HG03460 (cell line): Measurements from ENCODE around the gene CTIF.
"Not testable (repeated sequence)": the region's sequence is repeated elsewhere in the genome, so short reads cannot be mapped to it uniquely, and the experiment has no call there.

Experiments used
- ATAC-seq: cut with Tn5 transposase; IDR thresholded peaks from one replicate; pipeline ENCODE4 v1.9.1; 2021; ENCODE audit not compliant: unreplicated experiment

Gene CTIF

DNA sequence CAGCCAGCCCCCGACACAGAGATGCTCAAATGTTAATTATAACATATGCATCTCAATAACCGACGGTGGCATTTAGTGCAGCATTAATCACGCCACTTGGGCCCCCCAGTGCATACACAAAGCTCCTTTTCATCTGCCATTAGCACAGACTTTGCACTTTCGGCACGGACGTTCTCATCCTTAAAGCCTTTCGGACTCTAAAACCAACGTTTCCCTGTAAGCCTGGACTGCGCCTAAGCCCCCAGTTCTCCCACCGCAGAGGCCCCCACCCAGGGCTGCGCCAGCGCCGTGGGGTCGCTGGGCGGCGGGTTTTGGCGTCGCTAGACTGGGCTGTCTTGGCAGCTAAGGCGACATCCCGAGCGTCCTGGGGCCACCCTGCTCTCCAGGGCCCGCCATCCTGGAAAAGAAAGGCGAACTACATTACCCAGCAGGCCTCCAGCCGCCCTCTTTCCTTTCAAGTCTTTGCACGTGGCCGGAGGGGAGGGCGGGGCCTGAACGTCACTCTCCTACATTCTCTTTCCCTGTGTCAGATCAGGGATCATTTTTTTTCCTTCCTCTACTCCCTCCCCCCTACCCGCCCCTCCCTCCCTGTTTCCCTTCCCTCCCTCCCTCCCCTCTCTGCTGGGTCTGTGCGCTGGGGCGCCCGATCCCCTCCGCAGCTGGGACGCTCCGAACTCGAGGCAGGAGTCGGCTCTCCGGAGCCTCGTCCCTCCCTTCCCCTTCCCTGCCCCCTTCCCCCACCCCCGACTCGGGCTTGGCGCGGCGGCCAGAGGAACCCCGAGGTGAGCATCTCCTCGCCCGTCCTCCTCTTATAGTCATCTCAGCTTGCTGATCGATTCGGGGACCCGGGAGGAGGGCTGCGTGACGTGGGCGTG is at the start of gene CTIF:
TSS of gene CTIF (plus strand) at position 501 of the 875 bp plus-strand sequence. CDS start 80,535 bp downstream, outside the sequence.
- peak; percentile 80 for ATAC-seq

- ATAC-seq = no peak
These were observed 48.1 kb upstream of the CTIF start for GRCh38 chr18:48490641-48491293.

DNA sequence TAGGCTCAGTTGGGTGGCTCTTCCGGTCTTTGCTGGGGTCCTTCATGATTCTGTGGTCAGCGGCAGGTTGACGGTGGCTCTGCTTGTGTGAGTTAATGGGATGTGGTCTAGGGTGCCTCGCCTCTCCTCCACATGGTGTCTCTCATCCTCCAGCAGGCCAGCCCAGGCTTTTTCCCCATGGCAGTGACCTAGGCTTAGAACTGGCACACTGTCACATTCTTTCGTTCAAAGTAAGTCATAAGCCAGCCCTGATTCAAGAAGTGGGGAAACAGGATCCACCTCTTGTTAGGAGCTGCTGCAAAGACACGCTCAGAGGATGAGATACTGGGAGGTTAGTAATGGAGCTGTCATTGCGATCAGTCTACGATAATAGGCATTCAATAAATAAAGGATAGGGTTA is 46.0 kb upstream of the CTIF start:
- ATAC-seq = no peak

DNA sequence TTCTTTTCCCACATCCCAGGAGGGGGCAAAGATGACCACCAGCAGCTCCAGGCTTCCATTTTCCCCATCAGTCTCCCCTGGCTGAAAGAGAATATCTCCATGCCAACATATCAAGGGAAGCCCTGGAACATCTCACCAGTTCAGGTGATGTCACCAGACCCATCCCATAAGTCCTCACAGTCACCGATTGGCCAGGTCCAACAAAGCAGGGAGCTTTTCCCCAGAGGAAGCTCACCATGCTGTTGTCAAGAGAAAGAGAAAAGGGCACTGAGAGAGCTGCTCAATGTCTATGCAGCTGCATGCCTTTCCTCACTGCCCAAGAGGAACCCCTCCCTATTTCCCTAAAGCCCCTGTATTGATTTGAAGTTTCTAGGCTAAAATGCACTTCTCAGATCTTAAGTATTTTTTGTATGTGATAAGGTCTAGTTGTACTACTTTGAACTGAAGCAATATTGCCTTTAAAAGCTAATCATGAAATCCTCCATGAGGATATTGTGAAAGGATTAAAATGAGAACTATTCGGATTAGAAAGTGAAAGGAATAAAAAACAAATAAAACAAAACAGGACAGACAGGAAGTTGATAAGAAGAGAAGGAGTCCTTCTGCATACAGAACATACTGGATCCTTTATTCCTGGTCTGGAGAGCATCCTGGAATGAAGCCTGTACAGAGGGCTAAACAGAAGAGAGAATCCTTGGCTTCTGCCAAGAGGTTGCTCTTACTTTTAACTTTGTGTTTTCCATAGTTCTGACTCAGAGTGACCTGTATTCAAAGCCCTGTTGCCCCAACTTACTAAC is 45.2 kb upstream of the CTIF start:
- no peak for ATAC-seq

- ATAC-seq = no peak
These were observed 41.0 kb upstream of the CTIF start for GRCh38 chr18:48497863-48498262.

GRCh38 chr18:48500517-48500916 is 38.3 kb upstream of the CTIF start:
- ATAC-seq = no peak

- ATAC-seq = no peak
These were observed 35.9 kb upstream of the CTIF start for GRCh38 chr18:48502906-48503305.

GRCh38 chr18:48504819-48505218 is 34.0 kb upstream of the CTIF start:
- no peak for ATAC-seq

DNA sequence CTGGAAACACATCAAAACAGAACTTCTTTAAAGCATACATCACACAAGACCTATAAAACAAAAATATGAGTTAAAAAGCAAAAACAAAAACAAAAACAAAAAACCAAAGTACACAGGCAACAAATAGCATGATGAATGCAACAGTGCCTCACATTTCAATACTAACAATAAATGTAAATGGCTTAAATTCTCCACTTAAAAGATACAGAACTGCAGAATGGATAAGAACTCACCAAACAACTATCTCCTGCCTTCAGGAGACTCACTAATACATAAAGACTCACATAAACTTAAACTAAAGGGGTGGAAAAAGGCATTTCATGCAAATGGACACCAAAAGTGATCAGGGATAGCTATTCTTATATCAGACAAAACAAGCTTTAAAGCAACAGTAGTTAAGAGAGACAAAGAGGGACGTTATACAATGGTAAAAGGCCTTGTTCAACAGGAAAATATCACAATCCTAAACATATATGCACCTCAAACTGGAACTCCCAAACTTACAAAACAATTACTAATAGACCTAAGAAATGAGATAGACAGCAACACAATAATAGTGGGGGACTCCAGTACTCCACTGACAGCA is 31.8 kb upstream of the CTIF start:
- ATAC-seq = not testable (repeated sequence)

GRCh38 chr18:48512498-48512897 is 26.3 kb upstream of the CTIF start:
- not testable (repeated sequence) for ATAC-seq

DNA sequence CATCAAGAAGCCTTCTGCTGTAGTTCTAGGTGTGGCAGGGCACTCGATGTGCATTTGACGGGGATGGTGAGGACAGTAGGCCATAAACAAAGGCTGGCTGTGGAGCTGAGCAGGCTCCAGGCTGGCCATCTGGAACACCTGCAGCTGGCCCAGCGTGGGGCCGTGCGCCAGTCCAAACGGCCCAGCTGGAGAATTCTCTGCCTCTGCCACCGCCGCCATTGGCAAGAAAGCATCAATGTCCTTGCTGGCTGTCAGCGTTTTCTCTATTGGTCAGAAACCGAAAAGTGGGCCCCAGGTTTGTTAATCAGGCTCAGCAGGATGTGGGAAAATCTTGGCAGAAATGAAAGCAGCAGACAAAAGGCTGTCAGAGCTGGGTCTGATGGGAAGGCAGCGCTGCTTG is 24.0 kb upstream of the CTIF start:
- no peak for ATAC-seq

DNA sequence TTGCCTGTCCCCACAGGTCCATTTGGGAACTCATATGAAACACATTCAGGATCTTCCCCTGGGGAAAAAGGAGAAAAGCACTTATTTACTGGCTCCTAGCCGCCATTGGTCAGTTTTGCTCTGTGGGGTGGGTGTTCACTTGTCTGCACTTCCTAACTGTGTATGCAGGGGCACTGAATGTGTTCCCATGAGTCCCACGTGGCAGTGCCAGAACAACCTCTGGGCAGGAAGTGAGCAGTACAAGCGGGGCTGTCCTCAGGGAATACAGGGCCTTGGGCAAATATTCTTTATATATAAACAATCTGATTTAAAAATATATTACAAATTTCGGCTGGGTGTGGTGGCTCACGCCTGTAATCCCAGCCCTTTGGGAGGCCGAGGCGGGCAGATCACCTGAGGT is 21.8 kb upstream of the CTIF start:
- ATAC-seq = no peak

DNA sequence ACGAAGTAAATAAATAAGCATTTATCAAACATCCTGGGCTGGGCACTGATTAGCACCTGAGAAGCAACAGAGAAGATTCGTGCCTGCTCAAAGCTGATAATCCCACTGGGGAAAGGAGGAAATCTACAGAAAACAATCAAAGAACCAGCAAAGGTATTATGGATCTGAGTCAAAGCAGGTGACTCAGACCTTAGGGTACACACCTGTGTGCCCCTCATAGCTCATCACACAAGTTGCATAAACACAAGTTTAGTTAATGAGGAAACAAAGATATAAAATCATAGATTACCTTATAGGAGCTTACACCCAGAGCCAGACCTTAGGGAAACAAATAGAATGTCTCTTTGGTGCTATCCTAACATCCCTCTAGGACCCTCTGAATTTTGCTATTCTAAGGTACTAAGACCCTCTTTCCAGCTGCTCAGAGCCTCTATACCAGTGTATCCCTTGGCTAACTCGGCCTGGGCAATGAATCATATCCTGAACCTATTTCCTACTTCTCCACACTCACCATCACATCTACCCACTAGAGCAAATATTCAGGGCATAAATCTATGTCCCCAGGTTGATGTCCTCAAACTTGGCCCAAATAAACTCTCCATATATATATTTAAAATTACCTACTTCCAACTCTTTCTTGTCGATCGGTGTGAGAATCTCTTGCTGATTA is 19.3 kb upstream of the CTIF start:
- no peak for ATAC-seq

- ATAC-seq = no peak
These were observed 17.1 kb upstream of the CTIF start for GRCh38 chr18:48521723-48522122.

- ATAC-seq = no peak
These were observed 13.2 kb upstream of the CTIF start for GRCh38 chr18:48525671-48526070.

GRCh38 chr18:48527461-48527860 is 11.4 kb upstream of the CTIF start:
- ATAC-seq = no peak

DNA sequence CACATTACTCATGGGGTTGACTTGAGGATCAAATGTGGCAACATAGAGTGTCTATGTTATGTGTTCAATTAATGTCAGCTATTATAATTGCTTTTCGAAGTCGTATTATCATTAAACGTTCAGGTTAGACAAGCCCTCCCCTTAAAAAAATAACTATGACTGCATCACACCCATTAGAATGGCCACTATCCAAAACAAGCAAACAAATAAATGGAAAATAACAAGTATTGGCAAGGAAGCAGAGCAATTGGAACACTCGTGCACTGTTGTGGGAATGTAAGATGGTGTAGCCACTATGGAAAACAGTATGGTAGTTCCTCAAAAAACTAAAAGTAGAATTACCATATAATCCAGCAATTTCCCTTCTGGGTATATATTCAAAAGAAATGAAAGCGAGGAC is 10.0 kb upstream of the CTIF start:
- no peak for ATAC-seq

GRCh38 chr18:48529796-48530195 is 9.0 kb upstream of the CTIF start:
- ATAC-seq = no peak

GRCh38 chr18:48530399-48531081 is 8.3 kb upstream of the CTIF start:
- no peak for ATAC-seq

- ATAC-seq = no peak
These were observed 7.8 kb upstream of the CTIF start for GRCh38 chr18:48531082-48531403.
